A673 (cell line): Measurements from ENCODE around the gene HNMT.

Experiments used
- EZH2 ChIP-seq: fragments of 200-600 bp; sonication (generic); IDR thresholded peaks from 2 replicates; pipeline ENCODE4 v1.6.1; 2017; ENCODE audit warnings: borderline replicate concordance, low read depth, mild to moderate bottlenecking, mixed read lengths, antibody characterized with exemption, low read length; ENCODE audit not compliant: poor library complexity, severe bottlenecking
- TF ChIP-seq, protein P1 (sequence below): fragments of 300-800, 200-600 bp; sonication (generic); conservative IDR thresholded peaks from 2 replicates; pipeline ENCODE4 v1.5.1; 2017; ENCODE audit warnings: low read depth, mild to moderate bottlenecking, antibody characterized with exemption, low read length, moderate library complexity, mixed read lengths

DNA sequence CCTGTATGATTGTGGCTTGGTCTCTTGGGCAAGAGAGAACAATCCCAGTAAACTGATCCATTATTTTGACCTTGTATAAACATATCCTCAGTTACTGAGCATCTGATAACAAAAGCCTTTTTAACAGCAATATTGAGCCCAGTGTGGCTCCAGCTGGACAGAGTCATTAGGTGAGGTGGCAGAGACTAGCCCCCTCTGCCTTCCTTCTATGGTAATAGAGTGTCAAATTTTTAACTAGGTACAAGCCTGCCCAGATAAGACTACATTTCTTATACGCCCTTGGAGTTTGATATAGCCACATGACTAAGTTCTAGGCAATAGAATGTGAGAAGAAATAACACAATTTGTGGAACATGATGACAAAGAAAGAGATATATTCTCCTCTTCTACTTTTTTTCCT is 56.2 kb downstream of the HNMT start:
- TF ChIP-seq, protein P1, sequence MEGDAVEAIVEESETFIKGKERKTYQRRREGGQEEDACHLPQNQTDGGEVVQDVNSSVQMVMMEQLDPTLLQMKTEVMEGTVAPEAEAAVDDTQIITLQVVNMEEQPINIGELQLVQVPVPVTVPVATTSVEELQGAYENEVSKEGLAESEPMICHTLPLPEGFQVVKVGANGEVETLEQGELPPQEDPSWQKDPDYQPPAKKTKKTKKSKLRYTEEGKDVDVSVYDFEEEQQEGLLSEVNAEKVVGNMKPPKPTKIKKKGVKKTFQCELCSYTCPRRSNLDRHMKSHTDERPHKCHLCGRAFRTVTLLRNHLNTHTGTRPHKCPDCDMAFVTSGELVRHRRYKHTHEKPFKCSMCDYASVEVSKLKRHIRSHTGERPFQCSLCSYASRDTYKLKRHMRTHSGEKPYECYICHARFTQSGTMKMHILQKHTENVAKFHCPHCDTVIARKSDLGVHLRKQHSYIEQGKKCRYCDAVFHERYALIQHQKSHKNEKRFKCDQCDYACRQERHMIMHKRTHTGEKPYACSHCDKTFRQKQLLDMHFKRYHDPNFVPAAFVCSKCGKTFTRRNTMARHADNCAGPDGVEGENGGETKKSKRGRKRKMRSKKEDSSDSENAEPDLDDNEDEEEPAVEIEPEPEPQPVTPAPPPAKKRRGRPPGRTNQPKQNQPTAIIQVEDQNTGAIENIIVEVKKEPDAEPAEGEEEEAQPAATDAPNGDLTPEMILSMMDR = no peak
- no peak for TF ChIP-seq EZH2
